Coronary artery (tissue), 2 donors: ENCODE results near the gene TMEM37.
A peak's percentile ranks its signal among the peaks of the same experiment; 100 is the strongest.

ENCODE experiments used
- DNase-seq: peaks from one replicate; pipeline ENCODE4 v3.0.0-alpha.2; 2017; ENCODE audit warnings: low spot score
- H3K27ac ChIP-seq, 2 donors: fragments of 200-600 bp; sonication (generic); one replicate each; pipeline ENCODE4 v1.5.1; 2016 to 2019
- H3K4me3 ChIP-seq: fragments of 200-600 bp; sonication (generic); 2 replicates; pipeline ENCODE4 v1.5.1; 2016; ENCODE audit warnings: mild to moderate bottlenecking, moderate library complexity
- CTCF ChIP-seq: fragments of 200-600 bp; sonication (generic); IDR thresholded peaks from one replicate; pipeline ENCODE4 v1.5.1; 2019; ENCODE audit warnings: antibody characterized with exemption

TMEM37 gene

GRCh38 chr2:119478978-119479295, 47.3 kb downstream of the TMEM37 start:
- H3K27ac ChIP-seq: no peak overlapping the region
- no peak overlapping the region for H3K4me3 ChIP-seq
- DNase-seq: no peak
- no peak for TF ChIP-seq CTCF

GRCh38 chr2:119480184-119480583, 48.5 kb downstream of the TMEM37 start:
- TF ChIP-seq CTCF: no peak
- H3K4me3 ChIP-seq: no peak overlapping the region
- no peak for DNase-seq
- no peak overlapping the region for H3K27ac ChIP-seq

- TF ChIP-seq CTCF: no peak
- Histone ChIP-seq H3K27ac (no peak overlapping the region), H3K4me3 (no peak overlapping the region)
- no peak for DNase-seq
Measured at GRCh38 chr2:119480718-119481142, 49.1 kb downstream of the TMEM37 start.

GRCh38 chr2:119481501-119482455, 50.1 kb downstream of the TMEM37 start:
- H3K4me3 ChIP-seq: no peak overlapping the region
- DNase-seq: no peak
- TF ChIP-seq CTCF: no peak
- H3K27ac ChIP-seq: peak overlapping the region; percentile 53 to 91

- H3K4me3 ChIP-seq: peak overlapping the region; percentile 2
- DNase-seq: peak; percentile 87
- H3K27ac ChIP-seq: peak overlapping the region; percentile 73 to 91
- TF ChIP-seq CTCF: no peak
Measured at GRCh38 chr2:119482481-119483394, 51.1 kb downstream of the TMEM37 start.

GRCh38 chr2:119483395-119483753, 51.7 kb downstream of the TMEM37 start:
- no peak overlapping the region for H3K4me3 ChIP-seq
- H3K27ac ChIP-seq: peak overlapping the region; percentile 73 to 91
- TF ChIP-seq CTCF: no peak
- DNase-seq: no peak
